A549 (cell line): Measurements from ENCODE around the gene LGALS4. TPM values are rescaled to one million over a fixed set of nuclear protein-coding genes. Genes with fewer than 3 reads are reported as not detected.
"Not testable (repeated sequence)": the region's sequence is repeated elsewhere in the genome, so short reads cannot be mapped to it uniquely, and the experiment has no call there.

Source experiments
- ATAC-seq, 2 experiments: fragments of 200-7000 bp in 1 of 2; fragments of >200 bp in 1 of 2; cut with Nextera tagmentation in 1 of 2; cut with Tn5 transposase in 1 of 2; 3 replicates each; pipeline versions ENCODE4 v1.8.0 to v1.9.1; 2018 to 2020; ENCODE audit warnings: mild to moderate bottlenecking in 1 of 2, moderate library complexity in 1 of 2
- CTCF ChIA-PET: fragments of 300-600 bp; sonication (Branson Sonifier 250); formaldehyde crosslinking; extraction: SDS; loops from one replicate; lab custom pipeline; 2021; ENCODE audit warnings: antibody characterized with exemption, inconsistent platforms; lab: Yijun Ruan, JAX
- POLR2A ChIA-PET: fragments of 350-600 bp; formaldehyde crosslinking; extraction: SDS; loops from one replicate; lab custom pipeline; 2021; ENCODE audit warnings: antibody characterized with exemption, inconsistent platforms; lab: Yijun Ruan, JAX
- DNase-seq, 2 experiments: peaks; one replicate each; pipeline versions ENCODE4 v3.0.0 to v3.0.0-alpha.2; 2011 to 2016; ENCODE audit warnings: low read depth in 1 of 2, low spot score in 1 of 2
- FAIRE-seq: peaks from 2 replicates; lab custom pipeline; 2011; peaks lifted over from hg19 to GRCh38; lab: Jason Lieb, UNC
- H3K27ac ChIP-seq, 2 experiments: fragments of >200 bp; sonication (Bioruptor Twin); formaldehyde crosslinking; 3 replicates each; pipeline ENCODE4 v1.5.1; 2016 to 2017
- H3K4me1 ChIP-seq: fragments of >200 bp; sonication (Bioruptor Twin); formaldehyde crosslinking; 3 replicates; pipeline ENCODE4 v1.6.1; 2016
- H3K4me2 ChIP-seq: fragments of >200 bp; sonication (Bioruptor Twin); formaldehyde crosslinking; 3 replicates; pipeline ENCODE4 v1.6.1; 2016
- H3K4me3 ChIP-seq: fragments of >200 bp; sonication (Bioruptor Twin); formaldehyde crosslinking; 3 replicates; pipeline ENCODE4 v1.5.1; 2016
- H3K9me3 ChIP-seq: fragments of >200 bp; sonication (Bioruptor Twin); formaldehyde crosslinking; 3 replicates; pipeline ENCODE4 v1.6.1; 2016
- BHLHE40 ChIP-seq: IDR thresholded peaks from 2 replicates; pipeline ENCODE4 v1.6.1; 2012; ENCODE audit warnings: low read depth, low read length, inconsistent platforms
- CBX8 ChIP-seq: fragments of 200-600 bp; sonication (generic); IDR thresholded peaks from 2 replicates; pipeline ENCODE4 v1.6.1; 2016
- CEBPB ChIP-seq, 2 experiments: fragments of >200 bp in 1 of 2; sonication (Bioruptor Twin) in 1 of 2; formaldehyde crosslinking in 1 of 2; IDR thresholded peaks; 2 replicates each; pipeline ENCODE4 v1.6.1; 2012 to 2016
- EHMT2 ChIP-seq: fragments of 200-600 bp; sonication (generic); IDR thresholded peaks from 2 replicates; pipeline ENCODE4 v1.6.1; 2016; ENCODE audit warnings: antibody characterized with exemption, low read depth, mild to moderate bottlenecking, moderate library complexity
- EP300 ChIP-seq, 2 experiments: fragments of >200 bp; sonication (Bioruptor Twin); formaldehyde crosslinking; IDR thresholded peaks; 2 replicates in 1 of 2; 3 replicates in 1 of 2; pipeline ENCODE4 v1.6.1; 2016 to 2017
- ESRRA ChIP-seq: fragments of 150-350 bp; IDR thresholded peaks from 2 replicates; pipeline ENCODE4 v1.6.1; 2014; ENCODE audit warnings: mild to moderate bottlenecking, low read length, borderline replicate concordance
- FOSB ChIP-seq: fragments of 250-450 bp; sonication (Bioruptor Pico); IDR thresholded peaks from 2 replicates; pipeline ENCODE4 v1.5.0; 2020; ENCODE audit warnings: mild to moderate bottlenecking, moderate library complexity
- FOSL2 ChIP-seq, 2 experiments: fragments of 450-650 bp in 1 of 2; fragments of >200 bp in 1 of 2; sonication (Bioruptor Twin) in 1 of 2; formaldehyde crosslinking; IDR thresholded peaks; 2 replicates each; pipeline versions ENCODE4 v1.5.0 to v1.6.1; 2016 to 2020; ENCODE audit warnings: mild to moderate bottlenecking in 1 of 2, moderate library complexity in 1 of 2
- HOXA7 ChIP-seq: fragments of 250-450 bp; sonication (Bioruptor Pico); IDR thresholded peaks from 2 replicates; pipeline ENCODE4 v1.5.0; 2020; ENCODE audit warnings: mild to moderate bottlenecking, moderate library complexity
- JUNB ChIP-seq: fragments of >200 bp; sonication (Bioruptor Twin); formaldehyde crosslinking; IDR thresholded peaks from 2 replicates; pipeline ENCODE4 v1.6.1; 2016
- KDM5A ChIP-seq: fragments of 200-600 bp; sonication (generic); IDR thresholded peaks from 2 replicates; pipeline ENCODE4 v1.6.1; 2016; ENCODE audit warnings: antibody characterized with exemption, mild to moderate bottlenecking
- MYC ChIP-seq: IDR thresholded peaks from 2 replicates; pipeline ENCODE4 v1.6.1; 2012; ENCODE audit warnings: mild to moderate bottlenecking, inconsistent platforms, low read length, improper control_type of control experiment, borderline replicate concordance
- POLR2AphosphoS2 ChIP-seq: conservative IDR thresholded peaks from 2 replicates; pipeline ENCODE4 v1.6.1; 2012; ENCODE audit warnings: low read length, improper control_type of control experiment, inconsistent platforms
- RAD21 ChIP-seq, 2 experiments: fragments of >200 bp in 1 of 2; sonication (Bioruptor Twin) in 1 of 2; formaldehyde crosslinking in 1 of 2; IDR thresholded peaks in 1 of 2; conservative IDR thresholded peaks in 1 of 2; 2 replicates in 1 of 2; 3 replicates in 1 of 2; pipeline ENCODE4 v1.6.1; 2012 to 2018; ENCODE audit warnings: inconsistent platforms in 1 of 2
- RARB ChIP-seq: fragments of 250-450 bp; sonication (Bioruptor Pico); IDR thresholded peaks from 2 replicates; pipeline ENCODE4 v1.8.0; 2021; ENCODE audit warnings: mild to moderate bottlenecking, moderate library complexity
- RFX5 ChIP-seq: fragments of 450-650 bp; IDR thresholded peaks from 2 replicates; pipeline ENCODE4 v1.7.1; 2014; ENCODE audit warnings: antibody characterized with exemption, mild to moderate bottlenecking, moderate library complexity
- RNF2 ChIP-seq: fragments of 200-600 bp; sonication (generic); IDR thresholded peaks from 2 replicates; pipeline ENCODE4 v1.6.1; 2016; ENCODE audit warnings: low read depth, mild to moderate bottlenecking, antibody characterized with exemption, moderate library complexity, borderline replicate concordance
- SMC3 ChIP-seq: fragments of >200 bp; sonication (Bioruptor Twin); formaldehyde crosslinking; IDR thresholded peaks from 3 replicates; pipeline ENCODE4 v1.6.1; 2018; ENCODE audit warnings: inconsistent platforms
- TP53 ChIP-seq: fragments of 250-450 bp; sonication (Bioruptor Pico); IDR thresholded peaks from 2 replicates; pipeline ENCODE4 v1.5.0; 2021; ENCODE audit warnings: mild to moderate bottlenecking, moderate library complexity
- WGBS: methylation state at CpG from one replicate; pipeline ENCODE4 v1.1.6; 2017; ENCODE audit errors: missing lambda C conversion rate; 5-methylcytosine and 5-hydroxymethylcytosine counted together
- polyA plus RNA-seq, 4 experiments: library from polyadenylated mRNA; depleted of rRNA in 3 of 4; stranded (reverse); fragments of >200 nt; fragmentation: RNase III in 1 of 4; extraction: RNeasy Plus Mini Kit Qiagen cat#74134 plus additional on column Dnase treatment in 1 of 4; gene quantifications; 2 replicates in 3 of 4; 3 replicates in 1 of 4; pipeline ENCODE4 v1.2.3, GENCODE V29; 2011 to 2017
- TF ChIP-seq, protein P1 (sequence below): IDR thresholded peaks from 2 replicates; pipeline ENCODE4 v1.6.1; 2012
- TF ChIP-seq, protein P2 (sequence below): IDR thresholded peaks from 2 replicates; pipeline ENCODE4 v1.6.1; 2012
- TF ChIP-seq, protein P3 (sequence below): fragments of >200 bp; sonication (Bioruptor Twin); formaldehyde crosslinking; IDR thresholded peaks from 3 replicates; pipeline ENCODE4 v1.6.1; 2016
- TF ChIP-seq, protein P4 (sequence below): IDR thresholded peaks from 2 replicates; pipeline ENCODE4 v1.6.1; 2012; ENCODE audit warnings: low read depth, borderline replicate concordance
- TF ChIP-seq, protein P5 (sequence below): fragments of 150-350 bp; IDR thresholded peaks from 2 replicates; pipeline ENCODE4 v1.6.1; 2014; ENCODE audit warnings: low read depth, mild to moderate bottlenecking, low read length
- TF ChIP-seq, protein P6 (sequence below): fragments of >200 bp; sonication (Bioruptor Twin); formaldehyde crosslinking; IDR thresholded peaks from 2 replicates; pipeline ENCODE4 v1.6.1; 2016

The LGALS4 gene
- polyA plus RNA-seq, 2 of the 4 experiments (the other 2 are of a cell fraction): 0.94 to 2.5 TPM

DNA sequence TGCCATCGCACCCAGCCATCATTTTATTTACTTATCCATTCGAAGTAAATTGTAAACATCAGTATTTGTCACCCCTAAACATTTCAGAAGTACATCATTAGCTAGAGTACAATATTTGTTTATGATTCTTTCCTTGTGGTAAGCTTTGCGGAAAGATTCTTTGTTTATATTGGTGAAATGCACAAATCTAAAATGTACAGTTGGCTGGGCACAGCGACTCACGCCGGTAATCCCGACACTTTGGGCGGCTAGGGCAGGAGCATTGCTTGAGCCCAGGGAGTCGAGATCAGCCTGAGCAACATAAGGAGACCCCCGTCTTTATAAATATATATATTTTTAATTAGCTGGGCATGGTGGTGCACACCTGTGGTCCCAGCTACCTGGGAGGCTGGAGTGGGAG, 13.6 kb downstream of the LGALS4 start:
- Histone ChIP-seq H3K9me3 (no peaks in the 10 kb centered on the region; the same call in 2 of the 3 replicates), H3K27ac (peak overlapping the region; percentile 79 to 81), H3K4me3 (no peak overlapping the region), H3K4me2 (peak overlapping the region; percentile 54), H3K4me1 (peaks cover 18% of the 10 kb centered on the region)
- no peak for DNase-seq
- CTCF ChIA-PET: interaction anchor here (0.6 to 3.2 kb wide), 18 partner anchors 11 to 165 kb away, joined by 3 to 12 read pairs (median 4); partner anchors contain the start of gene LGALS4
- POLR2A ChIA-PET: interaction anchor here (0.6 to 2.1 kb wide), 4 partner anchors 33 to 180 kb away, joined by 3 to 8 read pairs (median 6); partner anchors contain the start of genes ECH1 and EIF3K
- TF ChIP-seq EP300 (IDR thresholded peaks at IDR 0.05) (no peak), EHMT2 (no peak), MYC (no peak), KDM5A (no peak), POLR2AphosphoS2 (no peak), SMC3 (no peak), JUNB (no peak), RFX5 (no peak), RNF2 (no peak), RAD21 (conservative IDR thresholded peaks at IDR 0.05 in 1 of 2, IDR thresholded peaks at IDR 0.05 in 1 of 2) (no peak), CEBPB (IDR thresholded peaks at IDR 0.05) (no peak)
- TF ChIP-seq, protein P1, sequence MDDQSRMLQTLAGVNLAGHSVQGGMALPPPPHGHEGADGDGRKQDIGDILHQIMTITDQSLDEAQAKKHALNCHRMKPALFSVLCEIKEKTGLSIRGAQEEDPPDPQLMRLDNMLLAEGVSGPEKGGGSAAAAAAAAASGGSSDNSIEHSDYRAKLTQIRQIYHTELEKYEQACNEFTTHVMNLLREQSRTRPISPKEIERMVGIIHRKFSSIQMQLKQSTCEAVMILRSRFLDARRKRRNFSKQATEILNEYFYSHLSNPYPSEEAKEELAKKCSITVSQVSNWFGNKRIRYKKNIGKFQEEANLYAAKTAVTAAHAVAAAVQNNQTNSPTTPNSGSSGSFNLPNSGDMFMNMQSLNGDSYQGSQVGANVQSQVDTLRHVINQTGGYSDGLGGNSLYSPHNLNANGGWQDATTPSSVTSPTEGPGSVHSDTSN: no peak
- TF ChIP-seq, protein P2, sequence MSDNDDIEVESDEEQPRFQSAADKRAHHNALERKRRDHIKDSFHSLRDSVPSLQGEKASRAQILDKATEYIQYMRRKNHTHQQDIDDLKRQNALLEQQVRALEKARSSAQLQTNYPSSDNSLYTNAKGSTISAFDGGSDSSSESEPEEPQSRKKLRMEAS: no peak
- TF ChIP-seq, protein P3, sequence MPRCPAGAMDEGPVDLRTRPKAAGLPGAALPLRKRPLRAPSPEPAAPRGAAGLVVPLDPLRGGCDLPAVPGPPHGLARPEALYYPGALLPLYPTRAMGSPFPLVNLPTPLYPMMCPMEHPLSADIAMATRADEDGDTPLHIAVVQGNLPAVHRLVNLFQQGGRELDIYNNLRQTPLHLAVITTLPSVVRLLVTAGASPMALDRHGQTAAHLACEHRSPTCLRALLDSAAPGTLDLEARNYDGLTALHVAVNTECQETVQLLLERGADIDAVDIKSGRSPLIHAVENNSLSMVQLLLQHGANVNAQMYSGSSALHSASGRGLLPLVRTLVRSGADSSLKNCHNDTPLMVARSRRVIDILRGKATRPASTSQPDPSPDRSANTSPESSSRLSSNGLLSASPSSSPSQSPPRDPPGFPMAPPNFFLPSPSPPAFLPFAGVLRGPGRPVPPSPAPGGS: no peak
- FAIRE-seq: no peak
- WGBS: 41% methylated on average over 10 of the region's 10 CpGs
- no peak; a peak in 1 of 6 replicates for ATAC-seq

DNA sequence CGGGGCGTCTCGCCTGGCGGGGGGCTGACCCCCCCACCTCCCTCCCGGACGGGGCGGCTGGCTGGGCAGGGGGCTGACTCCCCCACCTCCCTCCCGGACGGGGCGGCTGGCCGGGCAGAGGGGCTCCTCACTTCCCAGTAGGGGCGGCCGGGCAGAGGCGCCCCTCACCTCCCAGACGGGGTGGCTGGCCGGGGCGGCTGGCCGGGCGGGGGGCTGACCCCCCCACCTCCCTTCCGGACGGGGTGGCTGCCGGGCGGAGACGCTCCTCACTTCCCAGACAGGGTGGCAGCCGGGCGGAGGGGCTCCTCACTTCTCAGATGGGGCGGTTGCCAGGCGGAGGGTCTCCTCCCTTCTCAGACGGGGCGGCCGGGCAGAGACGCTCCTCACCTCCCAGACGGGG, 15.0 kb downstream of the LGALS4 start:
- H3K27ac ChIP-seq, CTCF ChIA-PET, ATAC-seq, POLR2A ChIA-PET, FAIRE-seq, H3K4me3 ChIP-seq, H3K9me3 ChIP-seq, H3K4me2 ChIP-seq, DNase-seq: not testable (repeated sequence)
- WGBS: 93% methylated on average over 7 of the region's 33 CpGs
- H3K4me1 ChIP-seq: peaks cover 20% of the 10 kb centered on the region

DNA sequence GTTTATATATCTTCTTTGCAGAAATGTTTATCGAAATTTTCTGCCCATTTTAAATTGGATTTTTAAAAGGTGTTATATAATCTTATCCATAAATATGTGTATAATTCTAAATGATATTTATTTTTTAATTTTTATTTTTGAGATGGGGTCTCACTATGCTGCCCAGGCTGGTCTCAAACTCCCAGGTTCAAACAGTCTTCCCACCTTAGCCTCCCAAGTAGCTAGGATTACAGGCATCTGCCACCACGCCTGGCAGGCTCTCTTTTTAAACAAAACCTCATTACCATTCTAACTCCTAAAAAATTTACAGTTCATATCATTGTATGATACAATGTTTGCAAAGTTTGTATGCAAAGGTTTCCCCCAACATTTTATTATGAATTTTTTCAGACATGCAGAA, 16.6 kb downstream of the LGALS4 start:
- CTCF ChIA-PET: interaction anchor here (1.0 kb wide), 1 partner anchor 51 kb away, joined by 3 read pairs; no protein-coding TSS in a partner anchor
- no peak overlapping the region for H3K27ac ChIP-seq
- FAIRE-seq (peak; percentile 36), DNase-seq (no peak), ATAC-seq (no peak)
- H3K4me3 ChIP-seq: no peak overlapping the region
- no peak for TF ChIP-seq CBX8
- no peak for TF ChIP-seq RAD21 (conservative IDR thresholded peaks at IDR 0.05 in 1 of 2, IDR thresholded peaks at IDR 0.05 in 1 of 2)
- TF ChIP-seq HOXA7: no peak
- TF ChIP-seq FOSB (CRISPR knock-in tag): no peak
- TF ChIP-seq, protein P4, sequence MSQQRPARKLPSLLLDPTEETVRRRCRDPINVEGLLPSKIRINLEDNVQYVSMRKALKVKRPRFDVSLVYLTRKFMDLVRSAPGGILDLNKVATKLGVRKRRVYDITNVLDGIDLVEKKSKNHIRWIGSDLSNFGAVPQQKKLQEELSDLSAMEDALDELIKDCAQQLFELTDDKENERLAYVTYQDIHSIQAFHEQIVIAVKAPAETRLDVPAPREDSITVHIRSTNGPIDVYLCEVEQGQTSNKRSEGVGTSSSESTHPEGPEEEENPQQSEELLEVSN: no peak
- no peak for TF ChIP-seq RARB
- TF ChIP-seq TP53 (CRISPR knock-in tag): no peak
- TF ChIP-seq FOSL2 (IDR thresholded peaks at IDR 0.05): no peak
- TF ChIP-seq FOSL2 (CRISPR knock-in tag; IDR thresholded peaks at IDR 0.05): no peak
- TF ChIP-seq RNF2: no peak
- TF ChIP-seq BHLHE40: no peak
- TF ChIP-seq, protein P5, sequence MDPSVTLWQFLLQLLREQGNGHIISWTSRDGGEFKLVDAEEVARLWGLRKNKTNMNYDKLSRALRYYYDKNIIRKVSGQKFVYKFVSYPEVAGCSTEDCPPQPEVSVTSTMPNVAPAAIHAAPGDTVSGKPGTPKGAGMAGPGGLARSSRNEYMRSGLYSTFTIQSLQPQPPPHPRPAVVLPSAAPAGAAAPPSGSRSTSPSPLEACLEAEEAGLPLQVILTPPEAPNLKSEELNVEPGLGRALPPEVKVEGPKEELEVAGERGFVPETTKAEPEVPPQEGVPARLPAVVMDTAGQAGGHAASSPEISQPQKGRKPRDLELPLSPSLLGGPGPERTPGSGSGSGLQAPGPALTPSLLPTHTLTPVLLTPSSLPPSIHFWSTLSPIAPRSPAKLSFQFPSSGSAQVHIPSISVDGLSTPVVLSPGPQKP: no peak
- no peak for TF ChIP-seq ESRRA
- TF ChIP-seq, protein P6, sequence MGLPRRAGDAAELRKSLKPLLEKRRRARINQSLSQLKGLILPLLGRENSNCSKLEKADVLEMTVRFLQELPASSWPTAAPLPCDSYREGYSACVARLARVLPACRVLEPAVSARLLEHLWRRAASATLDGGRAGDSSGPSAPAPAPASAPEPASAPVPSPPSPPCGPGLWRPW: no peak
- TF ChIP-seq EP300 (IDR thresholded peaks at IDR 0.05): no peak
- WGBS: 77% methylated on average over 2 of the region's 2 CpGs
- peaks cover 20% of the 10 kb centered on the region for H3K4me1 ChIP-seq
- H3K4me2 ChIP-seq: no peak overlapping the region
- H3K9me3 ChIP-seq: no peaks in the 10 kb centered on the region; the same call in 2 of the 3 replicates
- POLR2A ChIA-PET: no interaction called here
